ENCODE measurements around the gene NIT1.

GRCh38 chr1:161137881-161138280 lies 20.0 kb downstream of the NIT1 start:
- TF ChIP-seq CTCF (IDR thresholded peaks at IDR 0.05) (no peak), EP300 (IDR thresholded peaks at IDR 0.05) (no peak)
